ENCODE results near the gene NEAT1. TPM values are rescaled to one million over a fixed set of nuclear protein-coding genes. Genes with fewer than 3 reads are reported as not detected.

Gene NEAT1
- total RNA-seq, 1 donor = 487 TPM

DNA sequence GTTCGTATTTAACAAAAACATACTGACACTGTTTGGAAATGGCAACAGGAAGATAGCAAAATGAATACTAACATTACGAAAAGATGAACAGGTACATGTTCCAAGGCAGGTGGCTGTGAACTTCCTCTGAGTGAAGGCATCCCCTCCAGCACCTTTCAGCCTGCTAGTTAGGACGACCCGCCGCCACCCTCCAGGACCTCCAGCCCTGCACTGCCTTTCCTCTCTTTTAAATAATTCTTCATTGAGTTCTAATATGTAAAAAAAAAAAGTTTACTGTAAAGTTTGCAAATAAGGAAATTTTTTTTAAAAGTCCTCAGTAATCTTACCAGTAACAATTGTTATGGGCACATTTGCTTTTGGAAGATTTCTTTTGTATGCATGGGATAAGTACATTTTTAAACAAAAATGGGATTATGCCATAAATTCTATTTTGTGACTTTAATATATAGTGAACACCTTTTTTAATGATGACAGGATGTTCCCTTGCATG, 6.0 kb downstream of the NEAT1 start:
- H3K4me3 ChIP-seq (ENCODE audit: low read depth, low read length) = peak overlapping the region; percentile 91
- TF ChIP-seq, protein P1, sequence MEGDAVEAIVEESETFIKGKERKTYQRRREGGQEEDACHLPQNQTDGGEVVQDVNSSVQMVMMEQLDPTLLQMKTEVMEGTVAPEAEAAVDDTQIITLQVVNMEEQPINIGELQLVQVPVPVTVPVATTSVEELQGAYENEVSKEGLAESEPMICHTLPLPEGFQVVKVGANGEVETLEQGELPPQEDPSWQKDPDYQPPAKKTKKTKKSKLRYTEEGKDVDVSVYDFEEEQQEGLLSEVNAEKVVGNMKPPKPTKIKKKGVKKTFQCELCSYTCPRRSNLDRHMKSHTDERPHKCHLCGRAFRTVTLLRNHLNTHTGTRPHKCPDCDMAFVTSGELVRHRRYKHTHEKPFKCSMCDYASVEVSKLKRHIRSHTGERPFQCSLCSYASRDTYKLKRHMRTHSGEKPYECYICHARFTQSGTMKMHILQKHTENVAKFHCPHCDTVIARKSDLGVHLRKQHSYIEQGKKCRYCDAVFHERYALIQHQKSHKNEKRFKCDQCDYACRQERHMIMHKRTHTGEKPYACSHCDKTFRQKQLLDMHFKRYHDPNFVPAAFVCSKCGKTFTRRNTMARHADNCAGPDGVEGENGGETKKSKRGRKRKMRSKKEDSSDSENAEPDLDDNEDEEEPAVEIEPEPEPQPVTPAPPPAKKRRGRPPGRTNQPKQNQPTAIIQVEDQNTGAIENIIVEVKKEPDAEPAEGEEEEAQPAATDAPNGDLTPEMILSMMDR (IDR thresholded peaks at IDR 0.05; ENCODE audit: insufficient read depth, low read depth, low read length) = no peak
- no peak for DNase-seq (ENCODE audit: low read depth)

DNA sequence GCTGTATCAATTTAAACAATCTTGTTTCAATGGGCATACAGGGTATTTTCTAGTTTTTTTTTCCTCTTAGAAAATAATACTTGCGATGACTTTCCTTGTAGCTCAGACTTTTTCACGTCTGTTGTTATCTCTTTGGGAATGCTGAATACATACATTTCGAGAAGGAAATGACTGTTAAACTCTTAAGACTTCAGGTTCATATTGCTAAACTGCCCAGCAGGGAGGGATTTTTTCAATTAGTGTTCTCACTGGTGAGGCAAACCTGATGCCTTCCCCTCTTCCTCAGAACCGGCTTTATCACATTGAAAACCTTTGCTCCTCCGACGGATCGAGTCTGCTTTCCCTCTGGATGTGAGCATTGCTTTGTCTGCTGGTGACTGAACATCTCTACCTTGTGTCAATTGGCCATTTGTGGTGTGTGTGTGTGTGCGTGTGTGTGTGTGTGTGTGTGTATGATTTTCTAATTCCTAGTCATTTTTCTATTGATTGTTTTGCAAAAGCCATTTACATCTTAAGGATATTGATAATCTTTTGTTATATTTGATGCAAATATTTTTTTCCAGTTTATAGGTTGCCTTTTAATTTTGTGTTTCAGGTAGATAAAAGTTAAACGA, 6.6 kb downstream of the NEAT1 start:
- TF ChIP-seq, protein P1 (IDR thresholded peaks at IDR 0.05; ENCODE audit: insufficient read depth, low read depth, low read length) = no peak
- DNase-seq (ENCODE audit: low read depth) = peak; percentile 84
- peak overlapping the region; percentile 91 for H3K4me3 ChIP-seq (ENCODE audit: low read depth, low read length)

DNA sequence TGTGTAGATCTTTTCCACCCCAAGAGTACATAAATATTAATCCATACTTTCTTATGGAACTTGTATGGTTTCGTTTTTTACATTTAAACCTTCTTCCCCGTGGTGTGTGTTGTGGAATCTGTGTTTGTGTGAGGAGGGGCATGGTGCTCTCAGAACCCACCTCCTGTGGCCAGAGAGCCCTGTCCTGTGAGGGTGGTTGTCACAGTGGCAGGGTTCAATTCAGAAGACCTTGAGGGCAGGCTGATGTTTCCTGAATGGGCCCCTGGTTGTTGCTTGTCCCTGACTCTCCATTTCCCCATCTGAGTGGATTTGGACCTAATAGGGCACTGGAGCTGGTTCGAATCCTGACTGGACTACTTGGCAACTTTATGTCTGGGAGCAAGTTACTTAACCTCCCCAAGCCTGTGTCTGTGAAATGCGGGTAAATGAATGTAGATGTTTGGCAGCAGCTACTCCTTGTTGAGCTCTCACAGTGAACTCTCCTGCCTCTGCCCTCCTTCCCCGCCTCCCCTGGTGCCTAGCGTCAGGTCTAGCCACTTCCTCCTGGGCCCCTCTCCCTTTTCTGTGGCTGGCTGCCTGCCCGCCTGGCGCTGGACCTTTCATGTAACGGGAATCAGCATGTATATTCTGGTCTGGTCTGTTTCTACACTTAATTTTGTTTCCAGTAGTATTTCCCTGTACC, 7.3 kb downstream of the NEAT1 start:
- peak overlapping the region; percentile 91 for H3K4me3 ChIP-seq (ENCODE audit: low read depth, low read length)
- DNase-seq (ENCODE audit: low read depth) = peak; percentile 88
- TF ChIP-seq, protein P1 (IDR thresholded peaks at IDR 0.05; ENCODE audit: insufficient read depth, low read depth, low read length) = no peak

DNA sequence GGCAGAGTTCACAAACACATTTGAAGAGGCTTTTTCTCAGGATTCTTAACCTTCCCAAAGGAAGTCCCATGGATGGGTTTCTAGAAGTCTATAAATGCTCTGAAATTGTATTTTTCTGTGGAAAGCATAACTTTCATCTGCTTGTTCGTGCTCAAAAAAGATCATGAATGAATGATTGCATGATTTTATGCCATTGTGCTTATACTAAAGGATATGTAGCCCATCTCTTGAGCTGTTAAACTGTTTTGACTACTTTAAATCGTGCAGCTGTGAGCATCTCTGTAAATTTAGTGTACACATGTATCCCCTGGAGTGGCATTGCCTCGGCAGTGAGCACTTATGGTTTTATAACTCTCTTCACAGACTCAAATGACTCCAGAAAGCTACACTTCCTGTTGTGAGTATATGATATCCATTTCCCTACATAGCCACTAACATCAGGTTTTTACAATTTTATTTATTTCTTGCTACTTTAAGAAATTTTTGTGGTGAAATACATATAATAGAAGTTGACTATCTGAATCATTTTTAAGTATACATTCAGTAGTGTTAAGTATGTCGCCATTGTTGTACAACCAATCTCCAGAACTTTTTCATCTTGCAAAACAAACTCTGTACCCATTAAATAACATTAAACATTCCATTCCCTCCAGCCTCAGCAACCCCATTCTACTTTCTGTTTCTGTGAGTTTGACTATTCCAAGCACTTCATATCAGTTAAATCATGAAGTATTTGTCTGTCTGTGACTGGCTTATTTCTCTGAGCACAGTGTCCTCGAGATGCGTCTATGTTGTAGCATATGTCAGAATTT, 8.0 kb downstream of the NEAT1 start:
- TF ChIP-seq, protein P1 (IDR thresholded peaks at IDR 0.05; ENCODE audit: insufficient read depth, low read depth, low read length) = no peak
- peak overlapping the region; percentile 91 for H3K4me3 ChIP-seq (ENCODE audit: low read depth, low read length)
- DNase-seq (ENCODE audit: low read depth) = peak; percentile 81

DNA sequence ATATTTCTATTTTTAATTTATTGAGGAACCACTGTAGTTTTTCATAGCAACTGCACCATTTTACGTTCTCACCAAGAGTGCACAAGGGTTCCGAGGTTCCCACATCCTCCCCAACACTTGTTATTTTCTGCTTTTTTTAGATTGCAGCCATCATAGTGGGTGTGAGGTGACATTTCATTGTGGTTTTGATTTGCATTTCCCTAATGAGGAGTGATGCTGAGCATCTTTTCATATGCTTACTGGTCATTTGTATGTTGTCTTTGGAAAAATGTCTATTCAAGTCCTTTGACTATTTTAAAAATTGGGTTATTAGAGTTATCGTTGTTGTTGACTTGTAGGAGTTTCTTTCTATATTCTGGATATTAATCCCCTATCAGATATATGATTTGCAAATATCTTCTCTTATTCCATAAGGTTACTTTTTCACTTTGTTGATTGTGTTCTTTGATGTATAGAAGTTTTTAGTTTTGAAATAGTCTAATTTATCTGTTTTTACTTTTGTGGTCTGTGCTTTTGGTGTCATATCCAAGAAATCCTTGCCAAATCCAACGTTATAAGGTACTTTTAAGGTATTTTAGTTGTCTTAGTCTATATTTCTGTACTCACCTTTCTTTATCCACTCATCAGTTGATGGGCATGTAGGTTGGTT, 9.0 kb downstream of the NEAT1 start:
- peak overlapping the region; percentile 91 for H3K4me3 ChIP-seq (ENCODE audit: low read depth, low read length)
- TF ChIP-seq, protein P1 (IDR thresholded peaks at IDR 0.05; ENCODE audit: insufficient read depth, low read depth, low read length) = no peak
- peak; percentile 67 for DNase-seq (ENCODE audit: low read depth)

DNA sequence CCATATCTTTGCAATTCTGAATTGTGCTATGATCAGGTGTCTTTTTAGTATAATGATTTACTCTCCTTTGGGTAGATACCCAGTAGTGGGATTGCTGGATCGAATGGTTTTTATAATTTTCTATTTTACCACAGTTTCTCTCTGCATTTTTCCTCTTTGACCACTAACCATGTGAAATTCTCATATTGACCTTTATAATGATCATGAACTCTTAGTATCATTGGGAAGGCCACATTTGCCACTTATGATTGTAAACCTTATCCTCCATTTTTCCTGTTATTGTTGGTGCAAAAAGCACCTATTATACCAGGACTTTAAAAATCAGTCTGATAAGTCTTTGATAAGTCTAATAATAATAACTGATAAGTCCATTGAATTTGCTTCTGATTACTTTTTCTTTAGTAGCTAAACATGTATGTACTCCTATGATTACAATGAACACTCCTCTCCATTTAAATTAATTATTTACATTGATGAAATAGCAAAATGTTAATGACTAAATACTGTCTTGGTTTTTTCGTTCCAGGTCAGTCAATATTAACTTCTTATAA, 9.6 kb downstream of the NEAT1 start:
- TF ChIP-seq, protein P1 (IDR thresholded peaks at IDR 0.05; ENCODE audit: insufficient read depth, low read depth, low read length) = no peak
- peak; percentile 53 for DNase-seq (ENCODE audit: low read depth)
- peak overlapping the region; percentile 91 for H3K4me3 ChIP-seq (ENCODE audit: low read depth, low read length)
